Astrocyte (in vitro differentiated cells and primary cell): ENCODE data around the gene PCDH8. TPM values are rescaled to one million over a fixed set of nuclear protein-coding genes. Genes with fewer than 3 reads are reported as not detected.

Experiments used
- DNase-seq: peaks from one replicate; pipeline ENCODE4 v3.0.0-alpha.2; 2010; ENCODE audit warnings: low read depth
- FAIRE-seq: peaks from 2 replicates; lab custom pipeline; 2011; peaks lifted over from hg19 to GRCh38; lab: Jason Lieb, UNC
- H2AFZ ChIP-seq: 2 replicates; pipeline ENCODE4 v1.6.0; 2012; ENCODE audit warnings: low read depth, low read length, inconsistent platforms
- H3K27ac ChIP-seq: 2 replicates; pipeline ENCODE4 v1.5.1; 2011; ENCODE audit warnings: low read depth, low read length, inconsistent platforms
- H3K27me3 ChIP-seq: 2 replicates; pipeline ENCODE4 v1.6.0; 2011; ENCODE audit warnings: low read length, inconsistent platforms; ENCODE audit not compliant: insufficient read depth
- H3K36me3 ChIP-seq: 2 replicates; pipeline ENCODE4 v1.5.1; 2011; ENCODE audit warnings: low read length, inconsistent platforms; ENCODE audit not compliant: insufficient read depth
- H3K4me1 ChIP-seq: 2 replicates; pipeline ENCODE4 v1.5.1; 2011; ENCODE audit warnings: low read length, inconsistent platforms; ENCODE audit not compliant: insufficient read depth
- H3K4me2 ChIP-seq: 2 replicates; pipeline ENCODE4 v1.6.0; 2012; ENCODE audit warnings: low read length, inconsistent platforms
- H3K4me3 ChIP-seq: 2 replicates; pipeline ENCODE4 v1.5.1; 2011; ENCODE audit warnings: low read depth, mild to moderate bottlenecking, low read length, inconsistent platforms; ENCODE audit not compliant: insufficient read depth
- H3K79me2 ChIP-seq: 2 replicates; pipeline ENCODE4 v1.6.0; 2012; ENCODE audit warnings: mild to moderate bottlenecking, low read length, inconsistent platforms; ENCODE audit not compliant: insufficient read depth
- H3K9ac ChIP-seq: 2 replicates; pipeline ENCODE4 v1.6.0; 2012; ENCODE audit warnings: mild to moderate bottlenecking, low read length, inconsistent platforms
- H3K9me3 ChIP-seq: 2 replicates; pipeline ENCODE4 v1.5.1; 2012; ENCODE audit warnings: low read depth, mild to moderate bottlenecking, low read length, inconsistent platforms; ENCODE audit not compliant: insufficient read depth
- H4K20me1 ChIP-seq: 2 replicates; pipeline ENCODE4 v1.6.0; 2012; ENCODE audit warnings: low read length, inconsistent platforms; ENCODE audit not compliant: insufficient read depth
- H3K27ac Mint-ChIP-seq: one replicate; pipeline ENCODE4 v1.8.0; 2021; ENCODE audit warnings: mild to moderate bottlenecking, mixed read lengths; ENCODE audit not compliant: unreplicated experiment
- H3K27me3 Mint-ChIP-seq: one replicate; pipeline ENCODE4 v1.8.0; 2021; ENCODE audit warnings: low read depth, mixed read lengths; ENCODE audit not compliant: unreplicated experiment
- H3K36me3 Mint-ChIP-seq: one replicate; pipeline ENCODE4 v1.8.0; 2021; ENCODE audit warnings: low read depth, mixed read lengths; ENCODE audit not compliant: unreplicated experiment
- H3K4me1 Mint-ChIP-seq: one replicate; pipeline ENCODE4 v1.8.0; 2021; ENCODE audit warnings: low read depth, mixed read lengths; ENCODE audit not compliant: unreplicated experiment
- H3K4me3 Mint-ChIP-seq: one replicate; pipeline ENCODE4 v1.8.0; 2021; ENCODE audit warnings: mild to moderate bottlenecking, moderate library complexity, mixed read lengths; ENCODE audit not compliant: unreplicated experiment
- H3K9me3 Mint-ChIP-seq: one replicate; pipeline ENCODE4 v1.8.0; 2021; ENCODE audit warnings: mild to moderate bottlenecking, mixed read lengths; ENCODE audit not compliant: unreplicated experiment
- EZH2 ChIP-seq: IDR thresholded peaks from 2 replicates; pipeline ENCODE4 v1.6.1; 2012; ENCODE audit warnings: mild to moderate bottlenecking, low read length, inconsistent platforms; ENCODE audit not compliant: insufficient read depth
- total RNA-seq: library from RNA; stranded (reverse); gene quantifications from 2 replicates; pipeline ENCODE4 v1.2.1, GENCODE V29; 2021
- TF ChIP-seq, protein P1 (sequence below): IDR thresholded peaks from 2 replicates; pipeline ENCODE4 v1.5.1; 2011; ENCODE audit warnings: low read depth, mild to moderate bottlenecking, inconsistent platforms, low read length, moderate library complexity; ENCODE audit not compliant: insufficient read depth

The PCDH8 gene
- total RNA-seq, 1 donor from 2014 or later = 1.9 TPM

DNA sequence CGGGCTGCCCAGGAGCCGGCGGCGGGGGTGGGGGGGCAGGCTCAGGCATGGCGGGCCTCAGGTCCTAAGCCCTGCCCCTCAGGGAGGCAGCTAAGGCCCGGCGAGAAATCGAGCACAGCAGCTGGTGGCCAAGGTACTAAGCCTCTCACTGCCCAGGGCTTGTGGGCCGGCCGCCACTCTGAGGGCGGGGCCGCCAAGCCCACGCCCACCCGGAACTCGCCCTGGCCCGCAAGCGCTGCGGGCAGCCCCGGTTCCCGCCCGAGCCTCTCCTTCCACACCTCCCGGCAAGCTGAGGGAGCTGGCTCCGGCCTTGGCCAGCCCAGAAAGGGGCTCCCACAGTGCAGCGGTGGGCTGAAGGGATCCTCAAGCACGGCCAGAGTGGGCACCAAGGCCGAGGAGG, 33.1 kb downstream of the PCDH8 start:
- no peaks in the 10 kb centered on the region for H3K27me3 ChIP-seq
- no peaks in the 10 kb centered on the region for H3K9me3 ChIP-seq
- H3K36me3 ChIP-seq = no peaks in the 10 kb centered on the region
- H3K4me2 ChIP-seq = no peak overlapping the region
- H4K20me1 ChIP-seq = no peaks in the 10 kb centered on the region
- H3K4me1 ChIP-seq = no peaks in the 10 kb centered on the region
- Mint-ChIP-seq H3K27me3 (no peaks in the 10 kb centered on the region), H3K27ac (no peak overlapping the region), H3K4me3 (no peak overlapping the region), H3K9me3 (peaks cover 6% of the 10 kb centered on the region), H3K4me1 (no peaks in the 10 kb centered on the region), H3K36me3 (no peaks in the 10 kb centered on the region)
- no peak overlapping the region for H3K4me3 ChIP-seq
- H3K9ac ChIP-seq = no peak overlapping the region
- FAIRE-seq (no peak), DNase-seq (no peak)
- H2AFZ ChIP-seq = no peak overlapping the region
- no peaks in the 10 kb centered on the region for H3K79me2 ChIP-seq
- H3K27ac ChIP-seq = no peak overlapping the region
- TF ChIP-seq, protein P1, sequence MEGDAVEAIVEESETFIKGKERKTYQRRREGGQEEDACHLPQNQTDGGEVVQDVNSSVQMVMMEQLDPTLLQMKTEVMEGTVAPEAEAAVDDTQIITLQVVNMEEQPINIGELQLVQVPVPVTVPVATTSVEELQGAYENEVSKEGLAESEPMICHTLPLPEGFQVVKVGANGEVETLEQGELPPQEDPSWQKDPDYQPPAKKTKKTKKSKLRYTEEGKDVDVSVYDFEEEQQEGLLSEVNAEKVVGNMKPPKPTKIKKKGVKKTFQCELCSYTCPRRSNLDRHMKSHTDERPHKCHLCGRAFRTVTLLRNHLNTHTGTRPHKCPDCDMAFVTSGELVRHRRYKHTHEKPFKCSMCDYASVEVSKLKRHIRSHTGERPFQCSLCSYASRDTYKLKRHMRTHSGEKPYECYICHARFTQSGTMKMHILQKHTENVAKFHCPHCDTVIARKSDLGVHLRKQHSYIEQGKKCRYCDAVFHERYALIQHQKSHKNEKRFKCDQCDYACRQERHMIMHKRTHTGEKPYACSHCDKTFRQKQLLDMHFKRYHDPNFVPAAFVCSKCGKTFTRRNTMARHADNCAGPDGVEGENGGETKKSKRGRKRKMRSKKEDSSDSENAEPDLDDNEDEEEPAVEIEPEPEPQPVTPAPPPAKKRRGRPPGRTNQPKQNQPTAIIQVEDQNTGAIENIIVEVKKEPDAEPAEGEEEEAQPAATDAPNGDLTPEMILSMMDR = no peak
- no peak for TF ChIP-seq EZH2

DNA sequence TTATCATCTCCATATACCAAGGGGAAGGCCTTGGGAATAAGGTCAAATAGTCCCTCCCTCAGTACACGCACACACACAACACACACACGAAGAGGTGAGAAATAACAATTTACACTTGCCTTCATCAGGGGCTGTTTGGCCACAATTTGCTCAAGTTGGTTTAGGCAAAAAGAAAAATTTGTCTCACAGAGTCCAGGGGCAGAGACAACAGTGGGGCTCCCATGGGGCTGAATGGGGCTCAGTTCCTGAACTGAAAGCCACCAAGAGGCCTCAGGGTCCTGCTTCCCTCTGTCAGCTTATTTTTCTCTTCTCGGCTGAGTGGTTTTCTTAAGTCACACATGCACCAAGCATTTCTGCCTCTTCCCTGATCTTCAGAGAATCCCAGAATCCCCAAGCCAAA, 35.5 kb downstream of the PCDH8 start:
- no peaks in the 10 kb centered on the region for H3K9me3 ChIP-seq
- H3K9me3 Mint-ChIP-seq = peaks cover 6% of the 10 kb centered on the region
- H3K36me3 ChIP-seq = no peaks in the 10 kb centered on the region
- TF ChIP-seq, protein P1 = no peak
- TF ChIP-seq EZH2 = no peak
- no peak overlapping the region for H3K4me3 Mint-ChIP-seq
- no peaks in the 10 kb centered on the region for H4K20me1 ChIP-seq
- no peaks in the 10 kb centered on the region for H3K4me1 ChIP-seq
- no peak overlapping the region for H3K27ac ChIP-seq
- H3K4me1 Mint-ChIP-seq = peaks cover 6% of the 10 kb centered on the region
- no peaks in the 10 kb centered on the region for H3K36me3 Mint-ChIP-seq
- no peak overlapping the region for H3K4me2 ChIP-seq
- H3K4me3 ChIP-seq = no peak overlapping the region
- FAIRE-seq (no peak), DNase-seq (no peak)
- H2AFZ ChIP-seq = no peak overlapping the region
- no peaks in the 10 kb centered on the region for H3K79me2 ChIP-seq
- no peak overlapping the region for H3K27ac Mint-ChIP-seq
- no peak overlapping the region for H3K9ac ChIP-seq
- no peaks in the 10 kb centered on the region for H3K27me3 ChIP-seq
- H3K27me3 Mint-ChIP-seq = no peaks in the 10 kb centered on the region

DNA sequence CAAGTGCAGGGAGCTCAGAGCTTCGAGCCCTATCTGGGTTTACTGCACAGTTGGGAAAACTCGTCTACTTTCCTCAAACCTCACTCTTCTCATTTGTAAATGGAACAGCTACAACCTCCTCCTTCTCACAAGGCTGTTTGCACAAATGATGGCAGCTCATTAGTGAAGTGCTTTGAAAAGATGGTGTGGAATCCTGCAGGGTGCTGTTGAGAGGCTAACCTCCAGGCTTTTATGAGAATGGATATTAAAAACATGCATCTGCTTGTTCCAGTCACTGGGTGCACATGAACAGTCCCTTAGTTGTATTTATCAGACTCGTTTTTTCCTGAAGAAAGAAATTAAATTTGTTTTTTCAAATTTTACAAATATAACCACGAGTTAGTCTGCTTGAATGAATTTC, 36.6 kb downstream of the PCDH8 start:
- TF ChIP-seq EZH2 = no peak
- TF ChIP-seq, protein P1 = no peak
- H3K4me3 ChIP-seq = no peak overlapping the region
- no peak overlapping the region for H3K27ac Mint-ChIP-seq
- H3K79me2 ChIP-seq = no peaks in the 10 kb centered on the region
- H3K4me3 Mint-ChIP-seq = no peak overlapping the region
- no peak overlapping the region for H3K9ac ChIP-seq
- DNase-seq = no peak
- H3K27ac ChIP-seq = no peak overlapping the region
- no peaks in the 10 kb centered on the region for H3K9me3 ChIP-seq
- H3K4me1 ChIP-seq = no peaks in the 10 kb centered on the region
- H3K27me3 ChIP-seq = no peaks in the 10 kb centered on the region
- peaks cover 6% of the 10 kb centered on the region for H3K4me1 Mint-ChIP-seq
- H3K36me3 Mint-ChIP-seq = no peaks in the 10 kb centered on the region
- no peak for FAIRE-seq
- no peaks in the 10 kb centered on the region for H3K27me3 Mint-ChIP-seq
- H2AFZ ChIP-seq = no peak overlapping the region
- H3K9me3 Mint-ChIP-seq = peaks cover 6% of the 10 kb centered on the region
- H3K36me3 ChIP-seq = no peaks in the 10 kb centered on the region
- H4K20me1 ChIP-seq = no peaks in the 10 kb centered on the region
- H3K4me2 ChIP-seq = no peak overlapping the region
